KMS-11 (cell line): ENCODE measurements around the gene ANKRD45.
"Not testable (repeated sequence)": the region's sequence is repeated elsewhere in the genome, so short reads cannot be mapped to it uniquely, and the experiment has no call there.

ENCODE experiments used
- H2AFZ ChIP-seq: fragments of 200-600 bp; sonication (generic); 2 replicates; pipeline ENCODE4 v1.6.1; 2016; ENCODE audit warnings: antibody characterized with exemption, mixed run types, low read depth
- H3K27ac ChIP-seq: fragments of 200-600 bp; sonication (generic); 2 replicates; pipeline ENCODE4 v1.6.1; 2016; ENCODE audit warnings: mild to moderate bottlenecking, mixed run types
- H3K27me3 ChIP-seq: fragments of 200-600 bp; sonication (generic); 2 replicates; pipeline ENCODE4 v1.6.1; 2017; ENCODE audit warnings: mild to moderate bottlenecking, low read depth, mixed run types, moderate library complexity; ENCODE audit not compliant: insufficient read depth
- H3K36me3 ChIP-seq: fragments of 200-600 bp; sonication (generic); 2 replicates; pipeline ENCODE4 v1.6.1; 2017; ENCODE audit warnings: mild to moderate bottlenecking, mixed run types; ENCODE audit not compliant: insufficient read depth
- H3K4me1 ChIP-seq: fragments of 200-600 bp; sonication (generic); 2 replicates; pipeline ENCODE4 v1.6.1; 2016; ENCODE audit warnings: mild to moderate bottlenecking, low read depth, mixed run types; ENCODE audit not compliant: poor library complexity, severe bottlenecking
- H3K4me2 ChIP-seq: fragments of 200-600 bp; sonication (generic); 2 replicates; pipeline ENCODE4 v1.7.0; 2016; ENCODE audit warnings: mild to moderate bottlenecking, mixed run types
- H3K4me3 ChIP-seq: fragments of 200-600 bp; sonication (generic); IDR thresholded peaks from 2 replicates; pipeline ENCODE4 v1.6.1; 2017; ENCODE audit warnings: low read depth, low read length, mixed read lengths; ENCODE audit not compliant: insufficient read depth
- H3K79me2 ChIP-seq: fragments of 200-600 bp; sonication (generic); 2 replicates; pipeline ENCODE4 v1.6.1; 2016; ENCODE audit warnings: low read depth, mixed run types; ENCODE audit not compliant: insufficient read depth
- H3K9ac ChIP-seq: fragments of 200-600 bp; sonication (generic); 2 replicates; pipeline ENCODE4 v1.6.1; 2016; ENCODE audit warnings: mild to moderate bottlenecking, mixed run types
- H4K20me1 ChIP-seq: fragments of 200-600 bp; sonication (generic); 2 replicates; pipeline ENCODE4 v1.6.1; 2016; ENCODE audit warnings: mild to moderate bottlenecking, mixed run types; ENCODE audit not compliant: insufficient read depth
- CTCF ChIP-seq: fragments of 200-600 bp; sonication (generic); conservative IDR thresholded peaks from 2 replicates; pipeline ENCODE4 v1.6.1; 2017; ENCODE audit warnings: low read depth, mild to moderate bottlenecking, antibody characterized with exemption, low read length, moderate library complexity, mixed read lengths

The ANKRD45 gene

GRCh38 chr1:173648880-173649605 lies 20.6 kb downstream of the ANKRD45 start:
- Histone ChIP-seq H3K9ac (no peak overlapping the region), H3K79me2 (no peaks in the 10 kb centered on the region), H3K27me3 (no peaks in the 10 kb centered on the region), H3K4me2 (no peak overlapping the region), H3K4me1 (no peaks in the 10 kb centered on the region), H3K27ac (no peak overlapping the region), H4K20me1 (no peaks in the 10 kb centered on the region), H2AFZ (no peak overlapping the region), H3K4me3 (no peak overlapping the region), H3K36me3 (no peaks in the 10 kb centered on the region)
- no peak for TF ChIP-seq CTCF

DNA sequence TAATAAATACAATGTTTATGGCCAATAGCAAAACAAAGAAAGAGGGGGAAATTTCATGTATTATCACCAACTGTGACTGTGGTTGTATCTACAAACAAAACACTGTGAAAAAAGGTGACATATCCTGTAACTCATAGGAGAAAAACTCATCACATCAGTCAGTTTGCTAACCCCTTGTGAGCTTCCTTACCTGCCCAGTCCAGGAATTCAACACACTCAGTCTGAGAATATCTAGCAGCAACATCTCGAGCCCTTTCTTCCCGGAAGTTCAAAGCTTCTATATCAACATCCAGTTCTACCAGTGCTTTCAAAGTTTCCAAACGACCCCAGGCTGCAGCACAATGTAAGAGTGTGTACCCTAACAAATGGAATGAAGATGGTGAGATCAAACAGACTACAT lies 23.0 kb downstream of the ANKRD45 start:
- TF ChIP-seq CTCF = no peak
- Histone ChIP-seq H2AFZ (no peak overlapping the region), H3K79me2 (no peaks in the 10 kb centered on the region), H3K27ac (no peak overlapping the region), H3K4me1 (no peaks in the 10 kb centered on the region), H3K9ac (no peak overlapping the region), H3K4me3 (no peak overlapping the region), H3K4me2 (no peak overlapping the region), H3K36me3 (no peaks in the 10 kb centered on the region), H3K27me3 (no peaks in the 10 kb centered on the region), H4K20me1 (no peaks in the 10 kb centered on the region)

- not testable (repeated sequence) for H3K4me2 ChIP-seq, H3K4me1 ChIP-seq, H3K4me3 ChIP-seq, H3K9ac ChIP-seq, H3K79me2 ChIP-seq, H2AFZ ChIP-seq, H3K27me3 ChIP-seq, H3K27ac ChIP-seq, H4K20me1 ChIP-seq, H3K36me3 ChIP-seq
Observed at GRCh38 chr1:173642450-173643139, 27.1 kb downstream of the ANKRD45 start.

GRCh38 chr1:173639102-173639501 lies 30.5 kb downstream of the ANKRD45 start:
- TF ChIP-seq CTCF = no peak
- no peaks in the 10 kb centered on the region for H3K36me3 ChIP-seq
- H3K27ac ChIP-seq = no peak overlapping the region
- no peaks in the 10 kb centered on the region for H4K20me1 ChIP-seq
- H2AFZ ChIP-seq = no peak overlapping the region
- no peak overlapping the region for H3K4me2 ChIP-seq
- H3K79me2 ChIP-seq = no peaks in the 10 kb centered on the region
- H3K27me3 ChIP-seq = no peaks in the 10 kb centered on the region
- no peaks in the 10 kb centered on the region for H3K4me1 ChIP-seq
- no peak overlapping the region for H3K4me3 ChIP-seq
- no peak overlapping the region for H3K9ac ChIP-seq
